ENCODE results near the gene ACTA1. TPM values are rescaled to one million over a fixed set of nuclear protein-coding genes. Genes with fewer than 3 reads are reported as not detected.

The ACTA1 gene
- total and polyA plus RNA-seq, 10 of the 15 experiments (the other 5 are each of a cell fraction or from before 2014, with no cell fraction given), result 0.05 to 0.35 (median 0.12) TPM; not detected in 7

DNA sequence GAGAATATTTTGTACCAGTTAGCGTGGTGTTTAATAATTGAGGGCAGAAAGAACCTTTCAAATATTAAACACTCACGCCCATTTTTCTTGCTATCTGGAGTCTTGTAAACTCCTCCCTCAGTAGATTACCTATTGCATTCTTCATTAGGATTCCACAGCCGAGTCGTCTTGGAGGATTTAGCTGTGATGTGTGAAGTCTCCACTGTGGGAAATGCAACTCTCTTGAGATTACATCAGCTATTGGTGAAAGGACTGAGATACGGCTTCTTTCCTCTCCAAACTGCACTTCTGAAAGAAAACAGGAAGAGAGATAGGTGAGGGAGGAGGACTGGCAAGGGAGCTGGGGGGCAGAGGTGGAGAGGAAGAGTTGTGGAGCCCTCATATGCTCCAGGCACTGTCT lies 36.1 kb downstream of the ACTA1 start:
- no peak overlapping the region for H3K4me2 ChIP-seq (ENCODE audit: control insufficient read depth, insufficient read depth)
- FAIRE-seq (no peak), ATAC-seq (no peak), DNase-seq (ENCODE audit: low read depth, low spot score) (no peak)
- no peaks in the 10 kb centered on the region for H3K4me1 ChIP-seq (ENCODE audit: control insufficient read depth, insufficient read depth, low read length)
- no peaks in the 10 kb centered on the region for H3K9me3 ChIP-seq (replicated peaks; ENCODE audit: control insufficient read depth, insufficient read depth, low read length)
- H3K27me3 ChIP-seq (replicated peaks in 1 of 2; ENCODE audit: control insufficient read depth in 2 of 2, insufficient read depth in 2 of 2, low read length in 1 of 2), result peaks cover 2 to 3% of the 10 kb centered on the region in 2 experiments; a peak in 2 of 4 replicates
- ChIA-PET CTCF (interaction anchor here (0.8 kb wide), 1 partner anchor 9 kb away, joined by 3 read pairs; no protein-coding TSS in a partner anchor), SMC1A (ENCODE audit: uncharacterized antibody, unreplicated experiment) (no interaction called here), RAD21 (ENCODE audit: unreplicated experiment) (no interaction called here), POLR2A (no interaction called here)
- WGBS (ENCODE audit: insufficient coverage, insufficient replicate concordance, low lambda C conversion rate, missing lambda C conversion rate), result 34% methylated on average over 5 of the region's 5 CpGs
- TF ChIP-seq CHD4 (IDR thresholded peaks at IDR 0.05) (no peak), BRCA1 (IDR thresholded peaks at IDR 0.05; ENCODE audit: low read depth, low read length) (no peak), POLR2AphosphoS5 (IDR thresholded peaks at IDR 0.05; ENCODE audit: low read length) (no peak), ZZZ3 (IDR thresholded peaks at IDR 0.05; ENCODE audit: control insufficient read depth, insufficient read length, low read depth) (no peak), ZBED1 (IDR thresholded peaks at IDR 0.05; ENCODE audit: borderline replicate concordance) (no peak), CBX5 (IDR thresholded peaks at IDR 0.05; ENCODE audit: low read depth) (no peak), GATAD2B (conservative IDR thresholded peaks at IDR 0.05; ENCODE audit: low read depth) (no peak), ZNF622 (IDR thresholded peaks at IDR 0.05) (no peak)
- TF ChIP-seq, protein P1, sequence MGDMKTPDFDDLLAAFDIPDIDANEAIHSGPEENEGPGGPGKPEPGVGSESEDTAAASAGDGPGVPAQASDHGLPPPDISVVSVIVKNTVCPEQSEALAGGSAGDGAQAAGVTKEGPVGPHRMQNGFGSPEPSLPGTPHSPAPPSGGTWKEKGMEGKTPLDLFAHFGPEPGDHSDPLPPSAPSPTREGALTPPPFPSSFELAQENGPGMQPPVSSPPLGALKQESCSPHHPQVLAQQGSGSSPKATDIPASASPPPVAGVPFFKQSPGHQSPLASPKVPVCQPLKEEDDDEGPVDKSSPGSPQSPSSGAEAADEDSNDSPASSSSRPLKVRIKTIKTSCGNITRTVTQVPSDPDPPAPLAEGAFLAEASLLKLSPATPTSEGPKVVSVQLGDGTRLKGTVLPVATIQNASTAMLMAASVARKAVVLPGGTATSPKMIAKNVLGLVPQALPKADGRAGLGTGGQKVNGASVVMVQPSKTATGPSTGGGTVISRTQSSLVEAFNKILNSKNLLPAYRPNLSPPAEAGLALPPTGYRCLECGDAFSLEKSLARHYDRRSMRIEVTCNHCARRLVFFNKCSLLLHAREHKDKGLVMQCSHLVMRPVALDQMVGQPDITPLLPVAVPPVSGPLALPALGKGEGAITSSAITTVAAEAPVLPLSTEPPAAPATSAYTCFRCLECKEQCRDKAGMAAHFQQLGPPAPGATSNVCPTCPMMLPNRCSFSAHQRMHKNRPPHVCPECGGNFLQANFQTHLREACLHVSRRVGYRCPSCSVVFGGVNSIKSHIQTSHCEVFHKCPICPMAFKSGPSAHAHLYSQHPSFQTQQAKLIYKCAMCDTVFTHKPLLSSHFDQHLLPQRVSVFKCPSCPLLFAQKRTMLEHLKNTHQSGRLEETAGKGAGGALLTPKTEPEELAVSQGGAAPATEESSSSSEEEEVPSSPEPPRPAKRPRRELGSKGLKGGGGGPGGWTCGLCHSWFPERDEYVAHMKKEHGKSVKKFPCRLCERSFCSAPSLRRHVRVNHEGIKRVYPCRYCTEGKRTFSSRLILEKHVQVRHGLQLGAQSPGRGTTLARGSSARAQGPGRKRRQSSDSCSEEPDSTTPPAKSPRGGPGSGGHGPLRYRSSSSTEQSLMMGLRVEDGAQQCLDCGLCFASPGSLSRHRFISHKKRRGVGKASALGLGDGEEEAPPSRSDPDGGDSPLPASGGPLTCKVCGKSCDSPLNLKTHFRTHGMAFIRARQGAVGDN (IDR thresholded peaks at IDR 0.05), result no peak
- TF ChIP-seq, protein P2, sequence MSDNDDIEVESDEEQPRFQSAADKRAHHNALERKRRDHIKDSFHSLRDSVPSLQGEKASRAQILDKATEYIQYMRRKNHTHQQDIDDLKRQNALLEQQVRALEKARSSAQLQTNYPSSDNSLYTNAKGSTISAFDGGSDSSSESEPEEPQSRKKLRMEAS (IDR thresholded peaks at IDR 0.05; ENCODE audit: low read depth, low read length), result no peak
- in situ Hi-C loops (cut with MboI), result no loop called here
- no peak overlapping the region for H3K27ac ChIP-seq (ENCODE audit: control insufficient read depth, insufficient read depth)
- no peak overlapping the region for H3K4me3 ChIP-seq
- H3K36me3 ChIP-seq (ENCODE audit: control insufficient read depth in 2 of 2, insufficient read depth in 2 of 2, low read length in 1 of 2), result no peaks in the 10 kb centered on the region
- BruUV-seq (replicated peaks), result no TSS peak
- no peaks in the 10 kb centered on the region for H4K20me1 ChIP-seq (ENCODE audit: control insufficient read depth, insufficient read depth)
- no peak overlapping the region for H3K9ac ChIP-seq (ENCODE audit: control insufficient read depth, insufficient read depth, low read length)
- H2AFZ ChIP-seq (ENCODE audit: control insufficient read depth, low read depth, low read length), result no peak overlapping the region
- intact Hi-C loops (cut with micrococcal nuclease; ENCODE audit: unreplicated experiment), result no loop called here
- no peaks in the 10 kb centered on the region for H3K79me2 ChIP-seq (ENCODE audit: control insufficient read depth, insufficient read depth, low read length)

Data from GM12878 (cell line).